D721Med (cell line): ENCODE measurements around the gene RAD51D.
"Not testable (repeated sequence)": the region's sequence is repeated elsewhere in the genome, so short reads cannot be mapped to it uniquely, and the experiment has no call there.

Experiments
- DNase-seq: peaks from one replicate; pipeline ENCODE4 v3.0.0; 2011; ENCODE audit warnings: low spot score; ENCODE audit not compliant: insufficient read length
- FAIRE-seq: peaks from 2 replicates; lab custom pipeline; 2011; peaks lifted over from hg19 to GRCh38; lab: Jason Lieb, UNC
- TF ChIP-seq, protein P1 (sequence below): IDR thresholded peaks from 2 replicates; pipeline ENCODE4 v1.5.1; 2012; ENCODE audit warnings: mild to moderate bottlenecking, control low read depth; ENCODE audit not compliant: insufficient read depth; ENCODE audit errors: missing control alignments

The RAD51D gene

GRCh38 chr17:35129154-35129972 lies 9.7 kb upstream of the RAD51D start:
- DNase-seq = no peak
- no peak for FAIRE-seq
- TF ChIP-seq, protein P1, sequence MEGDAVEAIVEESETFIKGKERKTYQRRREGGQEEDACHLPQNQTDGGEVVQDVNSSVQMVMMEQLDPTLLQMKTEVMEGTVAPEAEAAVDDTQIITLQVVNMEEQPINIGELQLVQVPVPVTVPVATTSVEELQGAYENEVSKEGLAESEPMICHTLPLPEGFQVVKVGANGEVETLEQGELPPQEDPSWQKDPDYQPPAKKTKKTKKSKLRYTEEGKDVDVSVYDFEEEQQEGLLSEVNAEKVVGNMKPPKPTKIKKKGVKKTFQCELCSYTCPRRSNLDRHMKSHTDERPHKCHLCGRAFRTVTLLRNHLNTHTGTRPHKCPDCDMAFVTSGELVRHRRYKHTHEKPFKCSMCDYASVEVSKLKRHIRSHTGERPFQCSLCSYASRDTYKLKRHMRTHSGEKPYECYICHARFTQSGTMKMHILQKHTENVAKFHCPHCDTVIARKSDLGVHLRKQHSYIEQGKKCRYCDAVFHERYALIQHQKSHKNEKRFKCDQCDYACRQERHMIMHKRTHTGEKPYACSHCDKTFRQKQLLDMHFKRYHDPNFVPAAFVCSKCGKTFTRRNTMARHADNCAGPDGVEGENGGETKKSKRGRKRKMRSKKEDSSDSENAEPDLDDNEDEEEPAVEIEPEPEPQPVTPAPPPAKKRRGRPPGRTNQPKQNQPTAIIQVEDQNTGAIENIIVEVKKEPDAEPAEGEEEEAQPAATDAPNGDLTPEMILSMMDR = no peak

- TF ChIP-seq, protein P1 = no peak
- DNase-seq (no peak), FAIRE-seq (no peak)
Measured at GRCh38 chr17:35127751-35128514, 8.3 kb upstream of the RAD51D start.

GRCh38 chr17:35121315-35121714 lies 1.7 kb upstream of the RAD51D start, which contains the start of gene FNDC8:
Gene FNDC8, plus strand, starts transcription at chr17:35121615. Its CDS starts 79 bp downstream, at chr17:35121694.
- FAIRE-seq (no peak), DNase-seq (no peak)
- TF ChIP-seq, protein P1 = no peak

- FAIRE-seq = no peak
- DNase-seq = no peak
- TF ChIP-seq, protein P1 = no peak
Measured at GRCh38 chr17:35117984-35118383, 1.7 kb downstream of the RAD51D start.

DNA sequence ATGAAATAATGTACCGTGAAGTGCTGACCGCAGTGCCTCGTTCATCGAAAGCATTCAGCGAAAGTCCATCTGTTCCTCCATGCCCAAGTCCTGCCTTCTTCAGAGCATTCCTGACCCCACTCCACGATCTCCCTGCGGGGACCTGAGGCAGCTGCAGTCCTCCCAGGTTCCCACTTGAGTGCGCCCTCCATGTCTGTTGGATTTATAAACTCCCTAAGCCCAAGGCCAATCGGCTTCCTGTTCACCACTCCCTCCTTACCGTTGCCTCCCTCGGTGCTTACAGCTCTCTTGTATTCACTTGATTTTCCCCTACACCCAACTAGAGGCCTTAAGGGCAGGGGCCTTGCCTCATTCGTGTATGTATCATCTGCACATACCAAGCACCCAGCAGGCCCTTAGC lies 2.8 kb downstream of the RAD51D start:
- TF ChIP-seq, protein P1 = no peak
- no peak for FAIRE-seq
- no peak for DNase-seq

DNA sequence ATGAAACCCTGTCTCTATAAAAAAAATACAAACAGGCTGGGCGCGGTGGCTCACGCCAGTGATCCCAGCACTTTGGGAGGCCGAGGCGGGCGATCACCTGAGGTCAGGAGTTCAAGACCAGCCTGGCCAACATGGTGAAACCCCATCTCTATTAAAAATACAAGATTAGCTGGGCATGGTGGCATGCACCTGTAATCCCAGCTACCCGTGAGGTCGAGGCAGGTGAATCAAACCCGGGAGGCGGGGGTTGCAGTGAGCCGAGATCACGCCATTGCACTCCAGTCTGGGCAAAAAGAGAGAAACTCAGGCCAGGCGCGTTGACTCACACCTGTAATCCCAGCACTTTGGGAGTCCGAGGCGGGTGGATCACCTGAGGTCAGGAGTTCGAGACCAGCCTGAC lies 8.9 kb downstream of the RAD51D start:
- FAIRE-seq, DNase-seq: not testable (repeated sequence)

- TF ChIP-seq, protein P1 = no peak
- no peak for DNase-seq
- FAIRE-seq = no peak
Measured at GRCh38 chr17:35104844-35105450, 14.7 kb downstream of the RAD51D start.
